Head of caudate nucleus (tissue), 42 donors: ENCODE measurements around the gene CADM1.

Experiments used
- DNase-seq, 42 donors: peaks; one replicate each; pipeline versions ENCODE4 v3.0.0 to v3.0.0-alpha.2; 2020 to 2021; ENCODE audit warnings: mixed read lengths in 7 of 42
- intact Hi-C: fragments of 100-400 bp; cut with DNase I; formaldehyde crosslinking; loops from one replicate; pipeline ENCODE4 v1.15.0; 2022

CADM1 gene

GRCh38 chr11:115421352-115421991, 82.7 kb downstream of the CADM1 start:
- peak in 18 of 42 donors; percentile 5 to 55 (median 22) for DNase-seq
- intact Hi-C loops = no loop called here

DNA sequence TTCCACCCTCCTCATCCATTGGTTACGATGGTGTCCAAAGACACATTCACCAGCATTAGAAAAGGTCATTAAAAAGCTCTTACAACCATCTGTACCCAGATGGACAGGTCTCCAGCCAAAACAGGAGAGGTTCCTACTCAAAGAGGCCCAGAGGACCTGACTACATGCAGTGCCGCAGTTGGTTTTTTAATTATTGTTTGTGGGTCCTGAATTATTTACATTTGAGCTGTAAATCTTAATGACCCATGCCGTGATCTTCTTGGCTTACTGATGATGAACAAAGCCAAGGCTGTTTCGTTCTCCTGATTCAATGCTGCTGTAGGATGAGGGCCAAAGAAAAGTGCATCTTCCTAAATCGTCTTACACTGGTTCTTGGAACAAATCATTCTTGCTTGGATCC, 83.7 kb downstream of the CADM1 start:
- no peak for DNase-seq

DNA sequence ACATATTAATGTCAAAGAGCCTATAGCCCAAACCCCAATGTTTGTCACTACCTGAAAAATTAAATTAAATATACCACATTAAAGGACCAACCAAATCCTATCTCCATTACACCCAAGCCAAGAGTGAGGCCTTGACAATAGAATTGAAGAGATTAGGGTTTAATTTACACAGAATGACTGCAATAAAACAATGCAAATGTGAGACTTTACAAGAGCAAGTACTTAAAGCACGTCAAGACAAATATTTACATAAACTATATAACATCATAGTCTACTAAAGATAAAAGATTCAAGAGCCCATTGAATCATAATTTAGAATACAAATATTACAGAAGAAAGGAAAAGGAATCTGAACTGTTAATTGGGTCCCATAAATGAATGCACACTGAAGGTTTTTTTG, 85.6 kb downstream of the CADM1 start:
- intact Hi-C loops = no loop called here

More for the DNA sequence above, 83.7 kb downstream of the CADM1 start:
- intact Hi-C loops = no loop called here

DNA sequence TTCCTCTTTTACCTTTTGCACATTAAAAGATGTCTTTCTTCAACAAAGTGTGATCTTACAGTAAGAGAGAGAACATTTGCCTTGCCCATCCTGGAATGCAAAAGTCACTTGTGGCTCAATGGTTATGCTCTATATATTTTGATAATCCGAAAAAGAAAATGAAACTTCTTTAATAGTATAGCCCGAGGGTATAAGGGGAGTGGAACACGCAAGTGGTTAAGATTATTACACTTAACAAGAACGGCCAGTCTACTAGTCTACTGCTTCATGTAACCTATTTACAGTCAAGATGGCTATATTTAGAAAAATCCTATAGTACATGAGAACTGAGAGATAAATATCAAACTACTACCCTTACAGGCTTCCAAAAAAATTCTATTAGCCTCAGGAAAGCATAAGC, 86.1 kb downstream of the CADM1 start:
- no peak for DNase-seq
- intact Hi-C loops = no loop called here

More for the DNA sequence above, 85.6 kb downstream of the CADM1 start:
- no peak for DNase-seq

DNA sequence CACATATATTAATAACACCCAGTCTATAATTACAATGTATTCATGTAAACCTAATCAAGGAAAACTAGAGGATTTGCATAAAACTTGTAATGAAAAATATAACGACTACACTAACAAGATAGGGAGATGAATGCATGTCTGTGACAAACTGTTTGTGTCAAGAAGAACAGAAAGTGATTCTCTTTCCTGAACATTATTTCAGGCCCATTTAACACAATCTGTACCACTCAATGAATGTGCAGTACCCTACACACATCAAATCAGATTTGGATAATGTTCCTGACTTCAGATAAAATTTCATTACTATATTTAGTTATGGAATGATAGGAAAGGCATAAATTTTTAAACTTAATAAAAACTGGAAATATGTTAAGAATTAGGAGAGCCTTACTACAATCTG, 93.1 kb downstream of the CADM1 start:
- DNase-seq = no peak
- intact Hi-C loops = no loop called here

GRCh38 chr11:115409691-115410220, 94.5 kb downstream of the CADM1 start:
- intact Hi-C loops = no loop called here
- DNase-seq = peak in 14 of 42 donors; percentile 14 to 67 (median 38)

DNA sequence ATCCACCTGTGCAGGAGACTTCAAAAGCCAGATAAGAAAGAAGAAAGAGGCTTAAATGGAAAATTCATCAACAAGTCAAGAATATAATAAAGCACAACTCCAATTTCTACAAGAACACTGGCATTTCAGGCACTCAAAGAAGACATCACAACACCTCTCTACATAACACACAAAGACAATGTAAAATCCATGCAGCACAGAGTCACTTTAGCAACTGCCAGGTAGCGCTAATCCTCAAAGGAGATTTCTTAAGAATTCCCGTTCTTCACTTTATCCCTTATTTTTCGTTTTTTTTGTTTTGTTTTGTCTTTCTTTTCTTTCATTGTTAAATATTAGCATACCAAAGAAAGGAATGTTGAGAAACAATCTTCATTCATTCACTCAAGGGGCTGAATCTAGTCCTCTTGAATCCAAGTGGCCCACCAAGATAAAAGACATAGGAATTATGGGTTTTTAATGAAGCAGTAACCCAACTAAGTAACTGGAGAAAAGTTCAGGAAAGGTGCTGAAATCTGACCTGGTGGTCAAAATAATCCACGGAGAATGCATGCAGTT, 95.0 kb downstream of the CADM1 start:
- DNase-seq = no peak
- intact Hi-C loops = no loop called here

GRCh38 chr11:115408036-115408921, 95.9 kb downstream of the CADM1 start:
- intact Hi-C loops = no loop called here
- DNase-seq = peak in 8 of 42 donors; percentile 16 to 50 (median 34)

DNA sequence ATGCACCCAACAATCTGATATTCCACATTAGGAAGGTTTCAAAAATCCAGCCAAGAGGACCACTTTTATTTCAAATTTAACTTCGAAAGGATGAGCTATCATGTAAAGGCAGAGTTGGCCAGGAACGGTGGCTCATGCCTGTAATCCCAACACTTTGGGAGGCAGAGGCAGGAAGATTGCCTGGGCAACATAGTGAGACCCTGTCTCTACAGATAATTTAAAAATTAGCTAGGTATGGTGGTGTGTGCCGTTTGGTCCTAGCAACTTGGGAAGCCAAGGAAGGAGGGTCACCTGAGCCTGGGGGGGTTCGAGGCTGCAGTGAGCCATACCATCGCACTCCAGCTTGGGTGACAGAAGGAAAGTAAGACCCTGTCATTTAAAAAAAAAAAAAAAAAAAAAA, 96.7 kb downstream of the CADM1 start:
- DNase-seq = no peak
- intact Hi-C loops = no loop called here

- intact Hi-C loops = no loop called here
- DNase-seq = no peak
Measured at GRCh38 chr11:115406404-115406803, 97.8 kb downstream of the CADM1 start.

DNA sequence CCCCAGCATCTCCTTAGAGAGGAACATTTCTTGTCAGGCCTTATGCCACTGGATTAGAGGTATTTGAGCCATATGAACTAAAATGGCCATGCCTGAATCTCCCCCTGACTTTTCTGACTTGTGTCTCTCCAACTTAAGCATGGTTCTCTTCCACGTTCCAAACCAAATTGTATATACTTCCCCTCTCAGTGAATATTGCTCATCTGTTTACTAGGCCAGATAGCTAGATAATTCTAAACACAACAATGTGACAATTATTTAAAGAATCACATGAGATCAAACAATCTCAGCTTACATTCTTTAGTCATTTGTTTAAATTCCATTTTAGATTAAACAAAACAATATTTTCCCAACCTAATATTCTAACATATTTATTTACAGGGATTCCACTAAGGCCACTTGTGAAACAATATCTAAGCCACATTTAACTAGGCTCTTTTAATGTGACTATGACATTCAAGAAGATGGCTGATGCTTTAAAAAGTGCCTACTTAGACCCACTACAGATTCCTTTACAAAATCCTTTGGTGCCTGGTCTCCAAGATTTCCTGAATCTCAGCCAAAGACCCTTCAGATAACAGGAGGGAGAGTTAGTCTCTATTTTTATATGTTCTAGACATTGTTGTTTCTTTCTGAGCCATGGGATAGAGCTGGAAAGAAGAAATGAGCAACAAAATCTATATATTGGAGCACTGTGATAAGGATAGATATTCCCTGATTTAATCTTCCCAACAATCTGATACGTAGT, 105.7 kb downstream of the CADM1 start:
- intact Hi-C loops = no loop called here
- DNase-seq = no peak

GRCh38 chr11:115396533-115396932, 107.7 kb downstream of the CADM1 start:
- no peak for DNase-seq

DNA sequence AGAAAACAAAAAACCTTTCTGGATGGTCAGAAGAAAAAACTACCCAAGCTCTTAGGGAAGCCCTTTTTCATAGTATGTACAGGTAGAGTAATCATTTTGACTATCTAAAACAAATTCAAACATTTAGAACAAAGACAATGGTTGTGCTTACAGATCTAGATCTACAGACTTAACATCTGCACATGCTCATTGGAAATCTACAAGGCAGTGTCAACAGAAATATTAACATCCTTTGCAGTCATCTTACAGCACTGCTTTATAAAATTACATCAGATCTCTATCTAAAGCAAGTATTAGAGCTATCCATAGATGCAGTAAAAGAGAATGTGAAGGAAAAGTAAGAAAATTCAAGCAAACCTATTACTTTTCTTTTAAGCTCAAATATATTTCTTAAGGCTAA, 110.3 kb downstream of the CADM1 start:
- DNase-seq = no peak

More at GRCh38 chr11:115396533-115396932, 107.7 kb downstream of the CADM1 start:
- intact Hi-C loops = no loop called here

DNA sequence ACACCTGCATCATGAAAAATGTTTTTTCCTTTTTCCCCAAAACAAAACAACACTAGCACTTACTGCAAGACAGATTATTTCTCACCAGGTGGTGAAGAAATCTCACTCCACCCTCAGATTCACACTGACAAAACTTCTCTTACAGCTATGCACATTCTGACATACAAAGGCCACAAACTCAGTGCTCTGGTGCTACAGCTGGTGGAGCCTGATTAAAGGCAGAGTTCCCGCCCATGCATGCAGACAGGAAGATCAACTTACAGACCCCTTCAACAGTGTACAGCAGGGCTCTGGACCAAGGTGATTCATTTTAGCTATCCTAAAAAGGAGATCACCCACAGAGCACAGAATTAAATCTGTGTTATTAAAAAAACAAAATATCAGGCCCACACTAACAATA, 112.6 kb downstream of the CADM1 start:
- intact Hi-C loops = no loop called here
- peak in 1 of 42 donors; percentile 11 for DNase-seq

More for the DNA sequence above, 110.3 kb downstream of the CADM1 start:
- intact Hi-C loops = no loop called here

- no peak for DNase-seq
- intact Hi-C loops = no loop called here
Measured at GRCh38 chr11:115391160-115391559, 113.1 kb downstream of the CADM1 start.

DNA sequence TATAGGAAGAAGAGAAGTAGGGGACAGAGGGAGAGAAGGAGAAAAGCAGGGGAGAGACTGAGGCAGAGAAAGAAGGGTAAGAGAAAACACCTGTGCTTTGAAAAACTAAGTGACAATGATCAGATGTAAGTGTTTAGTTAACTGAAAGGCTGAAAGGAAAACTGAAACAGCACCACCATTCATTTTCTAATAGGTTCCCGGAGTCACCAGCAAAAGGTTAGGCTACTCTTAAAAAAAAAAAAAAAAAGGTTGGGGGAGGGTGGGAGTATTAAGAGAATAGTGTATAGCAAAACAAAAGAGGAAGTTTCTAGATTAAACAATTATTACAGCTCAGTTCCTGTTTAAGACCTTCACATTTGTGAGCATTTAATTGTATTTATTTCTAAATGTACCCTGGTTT, 113.8 kb downstream of the CADM1 start:
- DNase-seq = no peak

DNA sequence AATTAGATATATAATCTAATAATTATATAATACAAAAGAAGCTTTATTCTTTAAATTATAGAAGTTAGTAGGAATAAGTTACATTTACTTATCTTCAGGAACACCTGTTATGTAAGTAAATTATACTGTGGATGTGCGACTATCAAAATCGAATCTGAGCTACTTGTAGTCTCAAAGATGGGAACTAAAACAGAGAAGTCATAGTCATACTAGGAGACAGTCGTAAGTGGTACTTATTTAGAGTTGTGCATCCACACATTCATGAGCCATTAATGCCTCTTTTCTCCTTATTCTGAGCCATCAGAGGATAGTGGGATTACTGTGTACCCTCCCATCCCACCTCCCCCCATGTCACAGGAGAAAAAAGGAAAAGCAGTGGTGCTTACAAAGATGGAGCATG, 114.4 kb downstream of the CADM1 start:
- intact Hi-C loops = no loop called here

More for the DNA sequence above, 113.8 kb downstream of the CADM1 start:
- intact Hi-C loops = no loop called here

GRCh38 chr11:115385226-115385625, 119.0 kb downstream of the CADM1 start:
- DNase-seq = no peak
- intact Hi-C loops = no loop called here

More for the DNA sequence above, 114.4 kb downstream of the CADM1 start:
- DNase-seq = no peak

DNA sequence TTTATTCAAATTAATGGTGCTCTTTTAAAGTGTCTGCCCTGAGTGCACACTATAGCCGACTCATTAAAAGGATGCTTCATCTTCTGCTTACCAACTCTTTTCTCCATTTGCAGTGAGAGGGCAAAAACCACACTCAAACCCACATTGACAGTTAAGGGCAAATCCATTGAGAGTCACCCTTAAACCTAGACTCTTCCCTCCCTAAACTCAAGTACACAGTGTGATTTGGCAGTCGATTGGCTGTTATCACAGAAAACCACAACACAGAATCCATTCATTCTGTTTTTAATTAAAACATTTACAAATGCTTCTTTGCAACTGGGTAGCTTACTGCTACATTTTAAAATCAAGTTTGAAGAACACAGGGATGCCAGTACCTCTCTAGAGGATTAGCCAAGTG, 120.0 kb downstream of the CADM1 start:
- intact Hi-C loops = no loop called here
- DNase-seq = no peak
